DOHH2 (cell line): Measurements from ENCODE around the gene GPX3.

Experiments used
- EZH2phosphoT487 ChIP-seq: fragments of 200-600 bp; sonication (generic); IDR thresholded peaks from 2 replicates; pipeline ENCODE4 v1.6.1; 2017; ENCODE audit warnings: borderline replicate concordance, mild to moderate bottlenecking, antibody characterized with exemption, low read length, moderate library complexity, mixed read lengths
- TF ChIP-seq, protein P1 (sequence below): fragments of 200-600 bp; sonication (generic); IDR thresholded peaks from one replicate; pipeline ENCODE4 v1.5.1; 2014; ENCODE audit warnings: antibody characterized with exemption, mild to moderate bottlenecking, low read depth, low read length; ENCODE audit not compliant: poor library complexity, severe bottlenecking

DNA sequence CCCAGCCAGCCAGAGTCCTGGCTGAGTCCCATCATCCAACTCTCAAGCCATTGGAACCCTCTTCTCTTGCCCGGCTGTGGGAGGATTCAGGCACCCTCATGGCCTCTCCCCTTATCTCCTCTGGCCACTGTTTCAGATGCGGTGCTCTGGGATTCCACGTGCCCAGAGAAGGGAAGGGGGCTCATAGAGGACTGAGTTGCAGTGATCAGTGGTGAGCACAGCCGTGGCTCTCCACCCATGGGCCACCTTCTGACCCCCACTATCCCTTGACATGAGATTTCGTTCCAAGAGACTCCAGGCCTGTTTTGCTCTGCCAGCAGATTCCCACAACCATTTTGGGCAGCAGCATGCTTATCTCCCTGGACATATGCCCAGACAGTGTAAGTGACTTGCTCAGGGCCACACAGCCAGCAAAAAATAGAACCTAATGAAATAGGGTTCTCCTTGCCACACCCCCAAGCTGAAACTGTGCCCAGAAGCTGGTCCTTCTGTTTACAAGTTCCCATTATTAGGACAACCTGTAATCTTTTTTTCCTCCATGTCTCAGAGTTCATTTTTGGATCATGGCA, 2.7 kb downstream of the GPX3 start:
- TF ChIP-seq, protein P1, sequence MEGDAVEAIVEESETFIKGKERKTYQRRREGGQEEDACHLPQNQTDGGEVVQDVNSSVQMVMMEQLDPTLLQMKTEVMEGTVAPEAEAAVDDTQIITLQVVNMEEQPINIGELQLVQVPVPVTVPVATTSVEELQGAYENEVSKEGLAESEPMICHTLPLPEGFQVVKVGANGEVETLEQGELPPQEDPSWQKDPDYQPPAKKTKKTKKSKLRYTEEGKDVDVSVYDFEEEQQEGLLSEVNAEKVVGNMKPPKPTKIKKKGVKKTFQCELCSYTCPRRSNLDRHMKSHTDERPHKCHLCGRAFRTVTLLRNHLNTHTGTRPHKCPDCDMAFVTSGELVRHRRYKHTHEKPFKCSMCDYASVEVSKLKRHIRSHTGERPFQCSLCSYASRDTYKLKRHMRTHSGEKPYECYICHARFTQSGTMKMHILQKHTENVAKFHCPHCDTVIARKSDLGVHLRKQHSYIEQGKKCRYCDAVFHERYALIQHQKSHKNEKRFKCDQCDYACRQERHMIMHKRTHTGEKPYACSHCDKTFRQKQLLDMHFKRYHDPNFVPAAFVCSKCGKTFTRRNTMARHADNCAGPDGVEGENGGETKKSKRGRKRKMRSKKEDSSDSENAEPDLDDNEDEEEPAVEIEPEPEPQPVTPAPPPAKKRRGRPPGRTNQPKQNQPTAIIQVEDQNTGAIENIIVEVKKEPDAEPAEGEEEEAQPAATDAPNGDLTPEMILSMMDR: no peak
- no peak for TF ChIP-seq EZH2phosphoT487
